Naive thymus-derived CD4-positive, alpha-beta T cell (primary cell): ENCODE data around the gene CCDC33. TPM values are rescaled to one million over a fixed set of nuclear protein-coding genes. Genes with fewer than 3 reads are reported as not detected.

Experiments used
- ATAC-seq: fragments of 150-1000 bp; cut with Tn5 transposase; 2 replicates; pipeline ENCODE4 v1.10.0; 2021; ENCODE audit warnings: mild to moderate bottlenecking, moderate library complexity
- CTCF ChIA-PET: fragments of 350-600 bp; sonication (Branson Sonifier 250); formaldehyde crosslinking; loops from one replicate; lab custom pipeline; 2021; ENCODE audit warnings: antibody characterized with exemption; lab: Charles Lee
- POLR2A ChIA-PET: fragments of 350-600 bp; sonication (Branson Sonifier 250); formaldehyde crosslinking; loops from one replicate; lab custom pipeline; 2021; ENCODE audit warnings: antibody characterized with exemption, inconsistent platforms; lab: Charles Lee
- DNase-seq, 9 donors: peaks; one replicate each; pipeline versions ENCODE4 v3.0.0 to v3.0.0-alpha.2; 2020 to 2022; ENCODE audit warnings: mixed read lengths in 1 of 9
- H3K27ac ChIP-seq: one replicate; pipeline ENCODE4 v1.7.0; 2013; ENCODE audit warnings: mild to moderate bottlenecking, low read depth, low read length, moderate library complexity
- H3K27me3 ChIP-seq, 2 donors: one replicate each; pipeline ENCODE4 v1.7.0; 2013; ENCODE audit warnings: low read length in 2 of 2, mild to moderate bottlenecking in 2 of 2, moderate library complexity in 2 of 2; ENCODE audit not compliant: control insufficient read depth in 2 of 2, insufficient read depth in 2 of 2
- H3K36me3 ChIP-seq, 3 experiments: 1 replicate in 2 of 3; 2 replicates in 1 of 3; pipeline ENCODE4 v1.7.0; 2013; ENCODE audit warnings: low read length in 3 of 3, mild to moderate bottlenecking in 3 of 3, moderate library complexity in 1 of 3; ENCODE audit not compliant: insufficient read depth in 3 of 3, control insufficient read depth in 2 of 3
- H3K4me1 ChIP-seq, 2 donors: one replicate each; pipeline ENCODE4 v1.7.0; 2013; ENCODE audit warnings: low read length in 2 of 2, mild to moderate bottlenecking in 2 of 2, moderate library complexity in 1 of 2; ENCODE audit not compliant: control insufficient read depth in 2 of 2, insufficient read depth in 2 of 2
- H3K4me3 ChIP-seq: 2 replicates; pipeline ENCODE4 v1.7.0; 2013; ENCODE audit warnings: mild to moderate bottlenecking, low read length
- H3K9me3 ChIP-seq, 3 experiments: 1 replicate in 2 of 3; 2 replicates in 1 of 3; pipeline ENCODE4 v1.7.0; 2013; ENCODE audit warnings: low read length in 3 of 3; ENCODE audit not compliant: control insufficient read depth in 2 of 3
- H3K27ac Mint-ChIP-seq, 9 donors: one replicate each; pipeline ENCODE4 v1.8.0; 2020 to 2022; ENCODE audit warnings: mixed read lengths in 9 of 9, mild to moderate bottlenecking in 8 of 9, moderate library complexity in 5 of 9, inconsistent platforms in 2 of 9
- H3K27me3 Mint-ChIP-seq, 5 donors: one replicate each; pipeline ENCODE4 v1.8.0; 2021 to 2022; ENCODE audit warnings: mixed read lengths in 5 of 5, mild to moderate bottlenecking in 1 of 5
- H3K36me3 Mint-ChIP-seq, 5 donors: one replicate each; pipeline ENCODE4 v1.8.0; 2020 to 2022; ENCODE audit warnings: mixed read lengths in 5 of 5, mild to moderate bottlenecking in 3 of 5, inconsistent platforms in 1 of 5
- H3K4me1 Mint-ChIP-seq, 7 donors: one replicate each; pipeline ENCODE4 v1.8.0; 2020 to 2022; ENCODE audit warnings: mixed read lengths in 7 of 7, mild to moderate bottlenecking in 3 of 7, inconsistent platforms in 1 of 7
- H3K4me3 Mint-ChIP-seq, 10 donors: one replicate each; pipeline ENCODE4 v1.8.0; 2020 to 2022; ENCODE audit warnings: mild to moderate bottlenecking in 10 of 10, mixed read lengths in 10 of 10, moderate library complexity in 6 of 10, inconsistent platforms in 2 of 10
- H3K9me3 Mint-ChIP-seq, 11 donors: one replicate each; pipeline ENCODE4 v1.8.0; 2020 to 2022; ENCODE audit warnings: mixed read lengths in 11 of 11, mild to moderate bottlenecking in 4 of 11, inconsistent platforms in 1 of 11, moderate library complexity in 1 of 11
- intact Hi-C, 2 donors: fragments of 100-400 bp; cut with micrococcal nuclease; formaldehyde crosslinking; loops; one replicate each; pipeline ENCODE4 v1.15.1; 2023
- polyA plus RNA-seq, 2 donors: library from polyadenylated mRNA; unstranded; fragments of 300-500 nt; fragmentation: Illumina TruSeq; gene quantifications; one replicate each; pipeline ENCODE4 v1.2.3, GENCODE V29; 2021
- total RNA-seq, 6 experiments: library from RNA in 5 of 6; stranded (reverse) in 5 of 6; gene quantifications; 1 replicate in 5 of 6; 2 replicates in 1 of 6; pipeline ENCODE4 v1.2.3 and lab custom pipeline; 2021 to 2026

Gene CCDC33
- total and polyA plus RNA-seq, 7 experiments from 2014 or later, result not detected

DNA sequence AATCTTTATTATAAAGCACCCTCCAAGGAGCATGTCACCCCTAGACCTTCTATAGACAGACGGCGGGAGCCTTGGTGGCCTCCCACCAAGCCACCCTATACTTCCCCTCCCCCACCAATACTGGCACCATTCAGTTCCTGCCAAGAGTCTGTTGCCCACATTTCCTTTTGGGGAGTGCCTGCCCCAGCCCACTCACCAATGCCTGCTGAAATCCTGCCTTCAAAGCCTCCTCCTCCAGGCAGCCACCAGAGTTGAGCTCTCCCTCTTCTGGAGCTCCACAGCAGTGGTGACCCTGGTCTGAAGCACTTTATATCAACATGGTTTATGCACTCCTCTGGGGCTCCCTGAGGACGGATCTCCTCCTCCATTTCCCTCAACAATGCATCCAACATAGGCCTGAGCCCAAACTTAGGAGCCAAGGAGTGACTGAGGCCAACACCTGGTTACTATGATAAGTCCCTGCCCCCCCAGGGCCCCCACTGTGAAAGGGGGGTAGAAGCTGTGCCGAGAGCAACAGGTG lies 8.8 kb downstream of the CCDC33 start:
- POLR2A ChIA-PET, result no interaction called here
- H3K4me3 ChIP-seq, result no peak overlapping the region
- intact Hi-C loops, result no loop called here
- no peaks in the 10 kb centered on the region for H3K36me3 ChIP-seq
- Mint-ChIP-seq H3K36me3 (no peaks in the 10 kb centered on the region), H3K27me3 (peaks cover 33 to 45% (median 41%) of the 10 kb centered on the region in 5 donors), H3K9me3 (peaks cover 0 to 3% (median 0%) of the 10 kb centered on the region in 11 donors), H3K4me1 (peaks cover 0 to 14% (median 9%) of the 10 kb centered on the region in 7 donors), H3K27ac (peak overlapping the region in 1 of 9 donors; percentile 25), H3K4me3 (peak overlapping the region in 3 of 10 donors; percentile 20 to 38 (median 22))
- H3K27me3 ChIP-seq, result no peaks in the 10 kb centered on the region
- ATAC-seq (no peak), DNase-seq (no peak)
- no peaks in the 10 kb centered on the region for H3K9me3 ChIP-seq
- no peaks in the 10 kb centered on the region for H3K4me1 ChIP-seq
- CTCF ChIA-PET, result no interaction called here
- H3K27ac ChIP-seq, result no peak overlapping the region

GRCh38 chr15:74245342-74245931 lies 9.3 kb downstream of the CCDC33 start:
- no peak overlapping the region for H3K4me3 ChIP-seq
- DNase-seq (peak in 1 of 9 donors; percentile 5), ATAC-seq (no peak)
- no peaks in the 10 kb centered on the region for H3K4me1 ChIP-seq
- no peaks in the 10 kb centered on the region for H3K9me3 ChIP-seq
- peak overlapping the region in 5 of 10 donors; percentile 6 to 39 (median 22) for H3K4me3 Mint-ChIP-seq
- peaks cover 0 to 3% (median 0%) of the 10 kb centered on the region in 11 donors for H3K9me3 Mint-ChIP-seq
- H3K27ac ChIP-seq, result no peak overlapping the region
- intact Hi-C loops, result no loop called here
- peaks cover 33 to 45% (median 42%) of the 10 kb centered on the region in 5 donors for H3K27me3 Mint-ChIP-seq
- no peaks in the 10 kb centered on the region for H3K36me3 ChIP-seq
- ChIA-PET CTCF (no interaction called here), POLR2A (no interaction called here)
- no peaks in the 10 kb centered on the region for H3K27me3 ChIP-seq
- H3K27ac Mint-ChIP-seq, result no peak overlapping the region
- peaks cover 0 to 14% (median 9%) of the 10 kb centered on the region in 7 donors for H3K4me1 Mint-ChIP-seq
- H3K36me3 Mint-ChIP-seq, result no peaks in the 10 kb centered on the region

GRCh38 chr15:74250266-74250665 lies 14.1 kb downstream of the CCDC33 start:
- intact Hi-C loops, result no loop called here
- Histone ChIP-seq H3K9me3 (no peaks in the 10 kb centered on the region), H3K27ac (no peak overlapping the region), H3K36me3 (no peaks in the 10 kb centered on the region), H3K4me1 (no peaks in the 10 kb centered on the region), H3K27me3 (no peaks in the 10 kb centered on the region), H3K4me3 (no peak overlapping the region)
- Mint-ChIP-seq H3K27me3 (peaks cover under 1 to 23% (median 15%) of the 10 kb centered on the region in 5 donors), H3K4me1 (peaks cover 0 to 4% (median under 1%) of the 10 kb centered on the region in 7 donors), H3K27ac (no peak overlapping the region), H3K4me3 (no peak overlapping the region), H3K9me3 (no peaks in the 10 kb centered on the region), H3K36me3 (no peaks in the 10 kb centered on the region)
- POLR2A ChIA-PET, result no interaction called here
- DNase-seq (no peak), ATAC-seq (no peak)
- CTCF ChIA-PET, result no interaction called here

DNA sequence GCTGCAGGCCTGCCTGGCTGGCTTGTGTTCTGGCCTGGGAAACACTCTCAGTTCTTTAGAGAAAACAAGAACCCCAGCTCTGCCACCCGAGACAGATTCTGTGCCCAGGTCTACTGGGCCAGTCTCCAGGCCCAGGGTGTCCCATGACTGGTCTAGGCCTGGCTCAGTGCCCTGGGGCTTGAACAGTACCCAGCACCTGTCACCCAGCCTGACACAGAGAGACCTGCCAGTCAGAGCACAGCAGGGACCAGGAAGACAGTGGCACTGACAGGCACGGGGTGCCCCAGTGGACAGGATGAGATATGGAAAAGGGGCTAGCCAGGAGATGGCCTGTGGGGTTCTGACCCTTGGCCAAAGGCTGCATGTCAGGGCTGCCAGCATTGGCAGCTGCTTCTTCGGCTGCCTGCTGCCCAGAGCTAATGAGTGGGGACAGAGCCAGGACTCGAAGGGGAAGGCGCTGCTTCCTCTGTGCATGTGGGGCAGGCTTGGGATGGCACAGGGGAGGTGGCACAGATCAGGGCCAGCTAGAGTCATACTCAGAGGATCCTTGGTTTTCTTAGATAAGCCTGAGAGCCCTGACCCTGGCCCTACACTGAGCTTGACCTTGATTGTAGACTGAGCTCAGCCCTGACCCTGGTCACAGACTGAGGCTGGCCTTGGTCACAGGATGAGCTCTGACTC lies 15.1 kb downstream of the CCDC33 start:
- Histone ChIP-seq H3K4me1 (no peaks in the 10 kb centered on the region), H3K36me3 (no peaks in the 10 kb centered on the region), H3K27ac (no peak overlapping the region), H3K9me3 (no peaks in the 10 kb centered on the region), H3K27me3 (no peaks in the 10 kb centered on the region), H3K4me3 (no peak overlapping the region)
- DNase-seq, result no peak
- Mint-ChIP-seq H3K9me3 (no peaks in the 10 kb centered on the region), H3K36me3 (no peaks in the 10 kb centered on the region), H3K27me3 (peaks cover 0 to 16% (median 9%) of the 10 kb centered on the region in 5 donors), H3K27ac (no peak overlapping the region), H3K4me1 (no peaks in the 10 kb centered on the region), H3K4me3 (no peak overlapping the region)
- ATAC-seq, result no peak
- intact Hi-C loops, result no loop called here
- CTCF ChIA-PET, result no interaction called here
- POLR2A ChIA-PET, result no interaction called here

DNA sequence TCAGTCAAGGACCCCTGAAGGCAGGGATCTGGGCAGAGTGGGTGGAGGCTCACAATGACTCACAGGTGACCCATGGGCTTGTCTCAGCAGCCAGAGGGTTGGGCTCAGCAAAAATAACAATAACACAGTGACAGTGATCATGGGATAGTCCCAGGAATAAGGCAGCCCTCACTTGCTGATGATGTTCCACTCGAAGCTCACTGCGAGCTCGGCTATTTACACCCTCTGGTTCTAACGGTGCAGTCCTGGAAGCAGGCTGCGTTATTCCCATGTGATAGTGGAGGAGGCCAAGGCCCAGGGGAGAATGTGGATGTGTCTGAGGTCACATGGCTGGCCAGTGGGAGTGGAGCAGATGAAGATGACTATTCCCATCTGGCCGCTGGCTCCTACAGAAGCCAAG lies 16.2 kb downstream of the CCDC33 start:
- POLR2A ChIA-PET, result no interaction called here
- intact Hi-C loops, result no loop called here

GRCh38 chr15:74252721-74253120 lies 16.6 kb downstream of the CCDC33 start:
- Histone ChIP-seq H3K27ac (no peak overlapping the region), H3K9me3 (no peaks in the 10 kb centered on the region), H3K4me3 (no peak overlapping the region), H3K36me3 (no peaks in the 10 kb centered on the region), H3K4me1 (no peaks in the 10 kb centered on the region), H3K27me3 (no peaks in the 10 kb centered on the region)
- CTCF ChIA-PET, result no interaction called here
- DNase-seq (no peak), ATAC-seq (no peak)
- Mint-ChIP-seq H3K9me3 (no peaks in the 10 kb centered on the region), H3K36me3 (no peaks in the 10 kb centered on the region), H3K27ac (no peak overlapping the region), H3K4me1 (no peaks in the 10 kb centered on the region), H3K27me3 (peaks cover 0 to 13% (median 4%) of the 10 kb centered on the region in 5 donors), H3K4me3 (no peak overlapping the region)
- intact Hi-C loops, result no loop called here
- POLR2A ChIA-PET, result no interaction called here

More for the DNA sequence above, 16.2 kb downstream of the CCDC33 start:
- ATAC-seq, result no peak
- H3K9me3 ChIP-seq, result no peaks in the 10 kb centered on the region
- Mint-ChIP-seq H3K27ac (no peak overlapping the region), H3K36me3 (no peaks in the 10 kb centered on the region), H3K9me3 (no peaks in the 10 kb centered on the region), H3K4me3 (no peak overlapping the region), H3K4me1 (no peaks in the 10 kb centered on the region), H3K27me3 (peaks cover 0 to 11% (median 4%) of the 10 kb centered on the region in 5 donors)
- CTCF ChIA-PET, result no interaction called here
- no peaks in the 10 kb centered on the region for H3K4me1 ChIP-seq
- H3K27ac ChIP-seq, result no peak overlapping the region
- H3K4me3 ChIP-seq, result no peak overlapping the region
- no peaks in the 10 kb centered on the region for H3K36me3 ChIP-seq
- no peaks in the 10 kb centered on the region for H3K27me3 ChIP-seq
- no peak for DNase-seq
